Brain microvascular endothelial cell (primary cell): ENCODE results near the gene SPTAN1.

Source experiments
- DNase-seq: peaks from one replicate; pipeline ENCODE4 v3.0.0-alpha.2; 2020
- H3K27ac ChIP-seq: fragments of 250-450 bp; sonication (Bioruptor Pico); 2 replicates; pipeline ENCODE4 v1.5.1; 2020; ENCODE audit warnings: mild to moderate bottlenecking, moderate library complexity
- H3K27me3 ChIP-seq: fragments of 250-450 bp; sonication (Bioruptor Pico); replicated peaks from 2 replicates; pipeline ENCODE4 v1.5.1; 2020; ENCODE audit warnings: mild to moderate bottlenecking
- H3K36me3 ChIP-seq: fragments of 250-450 bp; sonication (Bioruptor Pico); replicated peaks from 2 replicates; pipeline ENCODE4 v1.5.1; 2020; ENCODE audit warnings: mild to moderate bottlenecking
- H3K4me3 ChIP-seq: 2 replicates; pipeline ENCODE4 v1.5.1; 2011; ENCODE audit warnings: low read depth, mild to moderate bottlenecking, control low read depth, low read length, moderate library complexity
- CTCF ChIP-seq: IDR thresholded peaks from 2 replicates; pipeline ENCODE4 v1.5.1; 2011; ENCODE audit warnings: low read depth, mild to moderate bottlenecking, moderate library complexity, low read length, control low read depth, inconsistent platforms; ENCODE audit errors: missing control alignments
- in situ Hi-C: cut with HindIII; loops from 2 replicates; pipeline ENCODE4 v1.10.0; 2017; ENCODE audit warnings: low sequenced_read_pairs, low pct_ligation_motif_present

SPTAN1 gene

GRCh38 chr9:128555180-128555721 is 2.9 kb downstream of the SPTAN1 start:
- in situ Hi-C loops, result no loop called here
- H3K36me3 ChIP-seq, result no peaks in the 10 kb centered on the region
- H3K27ac ChIP-seq, result peak overlapping the region; percentile 69
- DNase-seq, result peak; percentile 62
- peak overlapping the region; percentile 26 for H3K4me3 ChIP-seq
- TF ChIP-seq CTCF, result no peak
- no peaks in the 10 kb centered on the region for H3K27me3 ChIP-seq

GRCh38 chr9:128556276-128556675 is 3.9 kb downstream of the SPTAN1 start:
- in situ Hi-C loops, result no loop called here
- Histone ChIP-seq H3K27ac (no peak overlapping the region), H3K36me3 (no peaks in the 10 kb centered on the region), H3K4me3 (no peak overlapping the region), H3K27me3 (no peaks in the 10 kb centered on the region)
- TF ChIP-seq CTCF, result no peak
- DNase-seq, result no peak

GRCh38 chr9:128556926-128557634 is 4.7 kb downstream of the SPTAN1 start:
- H3K27ac ChIP-seq, result no peak overlapping the region
- no peak for DNase-seq
- in situ Hi-C loops, result no loop called here
- H3K36me3 ChIP-seq, result peaks cover under 1% of the 10 kb centered on the region
- H3K27me3 ChIP-seq, result no peaks in the 10 kb centered on the region
- H3K4me3 ChIP-seq, result no peak overlapping the region
- no peak for TF ChIP-seq CTCF

GRCh38 chr9:128558431-128559310 is 6.3 kb downstream of the SPTAN1 start:
- in situ Hi-C loops, result no loop called here
- Histone ChIP-seq H3K36me3 (peaks cover 8% of the 10 kb centered on the region), H3K4me3 (peak overlapping the region; percentile 20), H3K27ac (peak overlapping the region; percentile 71), H3K27me3 (no peaks in the 10 kb centered on the region)
- TF ChIP-seq CTCF, result no peak
- peak; percentile 95 for DNase-seq

GRCh38 chr9:128565578-128565977 is 13.2 kb downstream of the SPTAN1 start:
- Histone ChIP-seq H3K27ac (no peak overlapping the region), H3K36me3 (peaks cover 58% of the 10 kb centered on the region), H3K4me3 (no peak overlapping the region), H3K27me3 (no peaks in the 10 kb centered on the region)
- in situ Hi-C loops, result no loop called here
- DNase-seq, result no peak
- no peak for TF ChIP-seq CTCF
